Kidney (tissue), 14 donors: Measurements from ENCODE around the gene CCDC24. TPM values are rescaled to one million over a fixed set of nuclear protein-coding genes. Genes with fewer than 3 reads are reported as not detected.

Source experiments
- DNase-seq, 5 donors: peaks; one replicate each; pipeline ENCODE4 v3.0.0-alpha.2; 2013 to 2020
- FAIRE-seq: peaks from 2 replicates; lab custom pipeline; 2012; peaks lifted over from hg19 to GRCh38; lab: Jason Lieb, UNC
- H3K27ac ChIP-seq, 2 donors: one replicate each; pipeline ENCODE4 v1.7.0; 2013; ENCODE audit warnings: low read depth in 2 of 2, low read length in 2 of 2, inconsistent platforms in 1 of 2
- H3K27me3 ChIP-seq: one replicate; pipeline ENCODE4 v1.7.1; 2013; ENCODE audit warnings: low read length, inconsistent platforms; ENCODE audit not compliant: control insufficient read depth, insufficient read depth
- H3K36me3 ChIP-seq, 3 donors: one replicate each; pipeline versions ENCODE4 v1.7.0 to v1.7.1; 2013; ENCODE audit warnings: low read length in 3 of 3, control low read depth in 1 of 3, inconsistent platforms in 1 of 3; ENCODE audit not compliant: insufficient read depth in 3 of 3, control insufficient read depth in 2 of 3
- H3K4me1 ChIP-seq, 3 donors: one replicate each; pipeline versions ENCODE4 v1.7.0 to v1.7.1; 2013; ENCODE audit warnings: low read length in 3 of 3, inconsistent platforms in 1 of 3, low read depth in 1 of 3; ENCODE audit not compliant: control insufficient read depth in 2 of 3, insufficient read depth in 2 of 3
- H3K4me3 ChIP-seq, 3 donors: one replicate each; pipeline versions ENCODE4 v1.7.0 to v1.8.1; 2013; ENCODE audit warnings: low read length in 3 of 3, control low read depth in 1 of 3, inconsistent platforms in 1 of 3
- H3K9ac ChIP-seq, 3 donors: one replicate each; pipeline versions ENCODE4 v1.7.0 to v1.7.1; 2013; ENCODE audit warnings: low read length in 3 of 3, control low read depth in 1 of 3, inconsistent platforms in 1 of 3
- H3K9me3 ChIP-seq, 3 donors: one replicate each; pipeline versions ENCODE4 v1.7.0 to v1.7.1; 2013; ENCODE audit warnings: low read length in 3 of 3, control low read depth in 1 of 3, inconsistent platforms in 1 of 3; ENCODE audit not compliant: control insufficient read depth in 2 of 3, insufficient read depth in 1 of 3
- intact Hi-C: fragments of 100-400 bp; cut with DNase I; formaldehyde crosslinking; loops from one replicate; pipeline ENCODE4 v1.11.1; 2022
- polyA plus RNA-seq: library from polyadenylated mRNA; stranded (reverse); fragments of 350-450 nt; fragmentation: Illumina TruSeq; extraction: RNeasy Lipid Tissue Mini Kit (QIAGEN cat#74804); gene quantifications from one replicate; pipeline ENCODE4 v1.2.3, GENCODE V29; 2014; ENCODE audit warnings: low read depth, low replicate concordance; ENCODE audit not compliant: insufficient read depth
- total RNA-seq: library from RNA; stranded (reverse); fragmentation: NEBNext Ultra II Directional; extraction: Animal tissue kit (Norgen Biotek cat#: 25700); gene quantifications from one replicate; pipeline ENCODE4 v1.2.1, GENCODE V29; 2021
- TF ChIP-seq, protein P1 (sequence below): IDR thresholded peaks from 3 replicates; pipeline ENCODE4 v1.5.1; 2012; ENCODE audit warnings: mild to moderate bottlenecking, moderate library complexity, borderline replicate concordance; ENCODE audit not compliant: insufficient read depth; ENCODE audit errors: extremely low read depth
- donor health status: control.
- donor health status: control.
- donor health status: control.
- donor health status: control.
- donor health status: control.
- donor health status: DM: yes; HTN: yes; CAD: no.
- donor health status: Normal renal cell carcinoma (clear cell type).

CCDC24 gene
- total and polyA plus RNA-seq, 2 donors from 2014 or later, result 24.3 to 35.6 TPM

GRCh38 chr1:43956234-43956633, 35.2 kb upstream of the CCDC24 start:
- intact Hi-C loops, result no loop called here
- peaks cover 3 to 52% (median 44%) of the 10 kb centered on the region in 3 donors for H3K36me3 ChIP-seq
- no peak overlapping the region for H3K27ac ChIP-seq
- no peak overlapping the region for H3K4me3 ChIP-seq
- FAIRE-seq (no peak), DNase-seq (no peak)
- H3K4me1 ChIP-seq, result peaks cover 0 to 6% (median 2%) of the 10 kb centered on the region in 3 donors
- TF ChIP-seq, protein P1, sequence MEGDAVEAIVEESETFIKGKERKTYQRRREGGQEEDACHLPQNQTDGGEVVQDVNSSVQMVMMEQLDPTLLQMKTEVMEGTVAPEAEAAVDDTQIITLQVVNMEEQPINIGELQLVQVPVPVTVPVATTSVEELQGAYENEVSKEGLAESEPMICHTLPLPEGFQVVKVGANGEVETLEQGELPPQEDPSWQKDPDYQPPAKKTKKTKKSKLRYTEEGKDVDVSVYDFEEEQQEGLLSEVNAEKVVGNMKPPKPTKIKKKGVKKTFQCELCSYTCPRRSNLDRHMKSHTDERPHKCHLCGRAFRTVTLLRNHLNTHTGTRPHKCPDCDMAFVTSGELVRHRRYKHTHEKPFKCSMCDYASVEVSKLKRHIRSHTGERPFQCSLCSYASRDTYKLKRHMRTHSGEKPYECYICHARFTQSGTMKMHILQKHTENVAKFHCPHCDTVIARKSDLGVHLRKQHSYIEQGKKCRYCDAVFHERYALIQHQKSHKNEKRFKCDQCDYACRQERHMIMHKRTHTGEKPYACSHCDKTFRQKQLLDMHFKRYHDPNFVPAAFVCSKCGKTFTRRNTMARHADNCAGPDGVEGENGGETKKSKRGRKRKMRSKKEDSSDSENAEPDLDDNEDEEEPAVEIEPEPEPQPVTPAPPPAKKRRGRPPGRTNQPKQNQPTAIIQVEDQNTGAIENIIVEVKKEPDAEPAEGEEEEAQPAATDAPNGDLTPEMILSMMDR, result no peak
- H3K27me3 ChIP-seq, result no peaks in the 10 kb centered on the region
- H3K9ac ChIP-seq, result no peak overlapping the region
- no peaks in the 10 kb centered on the region for H3K9me3 ChIP-seq

GRCh38 chr1:43957407-43958040, 33.9 kb upstream of the CCDC24 start:
- FAIRE-seq (no peak), DNase-seq (no peak)
- H3K4me1 ChIP-seq, result peaks cover 0 to 2% (median 0%) of the 10 kb centered on the region in 3 donors
- no peaks in the 10 kb centered on the region for H3K9me3 ChIP-seq
- peaks cover 5 to 64% (median 52%) of the 10 kb centered on the region in 3 donors for H3K36me3 ChIP-seq
- H3K27me3 ChIP-seq, result no peaks in the 10 kb centered on the region
- TF ChIP-seq, protein P1, result no peak
- intact Hi-C loops, result no loop called here
- H3K4me3 ChIP-seq, result no peak overlapping the region
- H3K27ac ChIP-seq, result no peak overlapping the region
- H3K9ac ChIP-seq, result no peak overlapping the region

DNA sequence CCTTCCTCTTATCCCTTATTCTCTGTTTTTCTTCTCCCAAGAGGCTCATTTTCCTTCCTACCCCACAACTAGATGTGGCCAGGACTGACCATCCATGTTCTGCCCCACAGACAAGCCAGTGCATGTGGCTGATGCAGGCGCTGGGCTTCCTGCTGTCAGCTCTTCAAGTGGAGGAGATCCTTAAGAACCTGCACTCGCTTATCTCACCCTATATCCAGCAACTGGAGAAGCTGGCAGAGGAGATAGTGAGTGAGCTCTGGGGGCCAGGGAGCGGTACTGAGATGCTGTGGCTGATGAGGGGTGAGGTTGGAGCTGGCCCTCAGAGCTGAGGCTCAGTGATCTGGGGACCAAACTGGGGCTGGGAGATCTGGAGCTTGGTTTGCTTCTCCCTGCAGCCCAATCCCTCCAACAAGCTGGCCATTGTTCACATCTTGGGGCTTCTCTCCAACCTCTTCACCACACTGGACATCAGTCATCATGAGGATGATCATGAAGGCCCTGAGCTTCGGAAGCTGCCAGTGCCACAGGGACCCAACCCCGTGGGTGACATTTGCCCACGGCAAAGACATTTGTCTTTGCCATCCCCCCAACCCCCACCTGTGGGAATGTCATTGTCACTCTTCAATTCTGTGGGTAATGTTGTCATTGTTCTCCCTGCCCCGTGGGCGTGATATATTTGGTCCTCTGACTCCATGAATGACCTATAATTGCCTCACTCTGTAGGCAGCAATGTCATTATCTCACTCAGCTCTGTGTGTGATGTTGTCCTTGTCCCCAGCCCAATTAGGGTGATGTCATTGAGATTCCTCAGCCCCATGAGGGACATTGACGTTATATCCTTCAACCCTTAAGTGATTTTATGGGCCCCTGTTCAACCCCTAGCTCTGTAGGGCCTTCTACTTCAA, 32.8 kb upstream of the CCDC24 start:
- TF ChIP-seq, protein P1, result no peak
- Histone ChIP-seq H3K4me1 (no peaks in the 10 kb centered on the region), H3K36me3 (peaks cover 5 to 69% (median 52%) of the 10 kb centered on the region in 3 donors), H3K27me3 (no peaks in the 10 kb centered on the region), H3K9me3 (no peaks in the 10 kb centered on the region), H3K4me3 (no peak overlapping the region), H3K27ac (no peak overlapping the region), H3K9ac (no peak overlapping the region)
- DNase-seq (no peak), FAIRE-seq (no peak)
- intact Hi-C loops, result no loop called here
